ENCODE data around the gene BTNL8. TPM values are rescaled to one million over a fixed set of nuclear protein-coding genes. Genes with fewer than 3 reads are reported as not detected.
A peak's percentile ranks its signal among the peaks of the same experiment; 100 is the strongest.

The BTNL8 gene
- total RNA-seq, 5 donors from 2014 or later (not counting 1 experiment from before 2014, with no cell fraction given), result not detected

DNA sequence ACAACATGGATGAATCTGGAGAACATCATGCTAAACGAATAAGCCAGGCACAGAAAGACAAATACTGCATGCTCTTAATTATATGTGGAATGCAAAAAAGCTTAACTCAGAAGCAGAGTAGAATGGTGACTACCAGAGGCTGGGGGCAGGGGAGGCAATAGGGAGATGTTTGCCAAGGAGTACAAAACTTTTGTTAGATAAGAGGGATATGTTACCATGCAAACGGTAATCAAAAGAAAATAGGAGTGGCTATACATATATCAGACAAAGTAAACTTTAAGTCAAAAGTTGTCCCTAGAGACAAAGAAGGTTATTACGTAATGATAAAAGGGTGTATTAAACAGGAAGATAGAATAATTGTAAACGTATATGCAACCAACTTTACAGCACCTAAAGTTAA lies 71.9 kb downstream of the BTNL8 start:
- H3K4me3 ChIP-seq (ENCODE audit: control insufficient read depth in 1 of 2, extremely low read depth in 1 of 2, low read length in 1 of 2), result no peak overlapping the region
- H3K4me3 Mint-ChIP-seq, result no peak overlapping the region
- H3K36me3 Mint-ChIP-seq, result no peaks in the 10 kb centered on the region
- no peak for ATAC-seq (replicated peaks in 1 of 4)
- DNase-seq, result no peak
- no peaks in the 10 kb centered on the region for H3K36me3 ChIP-seq (ENCODE audit: control insufficient read depth in 2 of 2, extremely low read depth in 1 of 2, insufficient read depth in 1 of 2, low read length in 1 of 2)
- H3K27ac ChIP-seq (ENCODE audit: low read length), result no peak overlapping the region
- 88% methylated on average over 1 of the region's 4 CpGs for WGBS (ENCODE audit: insufficient coverage)
- CTCF ChIA-PET, result no interaction called here
- peaks cover 0 to 6% of the 10 kb centered on the region in 2 experiments for H3K27me3 ChIP-seq (replicated peaks in 1 of 2; ENCODE audit: control insufficient read depth in 2 of 2, extremely low read depth in 1 of 2, insufficient read depth in 2 of 2, low read length in 1 of 2)
- H3K9me3 ChIP-seq, result no peaks in the 10 kb centered on the region
- H3K4me1 Mint-ChIP-seq, result peaks cover 0 to 9% (median 4%) of the 10 kb centered on the region in 3 donors
- H3K27me3 Mint-ChIP-seq, result peaks cover 0 to 8% of the 10 kb centered on the region in 2 donors
- H3K4me1 ChIP-seq (ENCODE audit: control insufficient read depth in 1 of 2, extremely low read depth in 1 of 2, insufficient read depth in 2 of 2, low read length in 2 of 2), result no peaks in the 10 kb centered on the region
- no peak overlapping the region for H3K27ac Mint-ChIP-seq
- POLR2A ChIA-PET, result no interaction called here
- no peaks in the 10 kb centered on the region for H3K9me3 Mint-ChIP-seq

DNA sequence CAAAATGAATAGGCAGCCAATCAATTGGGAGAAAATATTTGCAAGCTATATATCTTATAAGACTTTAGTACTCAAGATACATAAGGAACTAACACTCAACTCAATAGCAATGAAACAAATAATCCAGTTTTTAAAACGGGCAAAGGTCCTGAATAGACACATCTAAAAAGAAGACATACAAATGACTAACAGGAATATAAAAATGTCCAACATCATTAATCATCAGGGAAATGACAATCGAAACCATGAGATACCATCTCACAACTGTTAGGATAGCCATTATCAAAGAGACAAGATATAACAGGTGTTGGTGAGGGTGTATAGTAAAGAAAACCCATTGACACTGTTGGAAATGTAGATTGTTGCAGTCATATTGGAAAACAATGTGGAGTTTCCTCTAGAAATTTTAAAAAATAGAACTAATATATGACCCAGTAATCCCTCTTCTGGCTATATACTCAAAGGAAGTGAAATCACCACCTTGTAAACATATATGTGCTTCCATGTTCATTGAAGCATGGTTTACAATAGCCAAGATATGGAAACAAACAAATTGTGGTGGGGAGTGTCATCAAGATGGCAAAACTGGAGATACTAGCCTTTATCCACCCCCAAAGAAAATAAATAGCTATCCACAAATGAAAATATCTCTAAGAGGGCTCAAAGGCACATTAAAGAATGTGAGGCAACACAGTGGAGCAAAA lies 75.8 kb downstream of the BTNL8 start:
- no peak overlapping the region for H3K4me3 Mint-ChIP-seq
- POLR2A ChIA-PET, result no interaction called here
- H3K27me3 ChIP-seq (replicated peaks in 1 of 2; ENCODE audit: control insufficient read depth in 2 of 2, extremely low read depth in 1 of 2, insufficient read depth in 2 of 2, low read length in 1 of 2), result peaks cover 0 to 4% of the 10 kb centered on the region in 2 experiments

DNA sequence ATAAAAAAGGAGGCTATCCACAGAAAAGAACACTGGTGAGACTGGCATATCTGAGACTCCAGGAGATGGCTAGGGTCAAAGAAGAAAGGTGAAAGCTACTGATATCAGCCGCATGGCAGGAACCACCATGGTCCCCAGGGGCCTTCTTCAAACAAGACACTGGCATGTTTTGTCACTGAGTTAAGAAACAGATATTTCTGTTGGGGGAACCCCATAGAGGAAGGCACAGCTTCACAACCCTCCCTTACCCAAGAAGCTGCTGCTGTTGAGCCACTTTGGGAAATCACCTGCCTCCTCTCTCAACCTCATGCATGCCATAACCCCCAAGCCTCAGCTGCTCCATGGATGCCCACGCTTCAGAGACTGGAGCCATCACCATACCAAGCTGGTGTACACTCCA lies 76.4 kb downstream of the BTNL8 start:
- Mint-ChIP-seq H3K27ac (no peak overlapping the region), H3K36me3 (no peaks in the 10 kb centered on the region), H3K4me3 (no peak overlapping the region), H3K27me3 (peaks cover 0 to 2% of the 10 kb centered on the region in 2 donors), H3K9me3 (no peaks in the 10 kb centered on the region), H3K4me1 (peaks cover 7 to 22% (median 13%) of the 10 kb centered on the region in 3 donors)
- no peaks in the 10 kb centered on the region for H3K4me1 ChIP-seq (ENCODE audit: control insufficient read depth in 1 of 2, extremely low read depth in 1 of 2, insufficient read depth in 2 of 2, low read length in 2 of 2)
- no peak overlapping the region for H3K27ac ChIP-seq (ENCODE audit: low read length)
- H3K9me3 ChIP-seq, result no peaks in the 10 kb centered on the region
- peak in 2 of 35 experiments; percentile 4 for DNase-seq
- ATAC-seq (replicated peaks in 1 of 4), result peak in 2 of 4 experiments; percentile 19 to 28
- 70% methylated on average over 2 of the region's 2 CpGs for WGBS (ENCODE audit: insufficient coverage)
- ChIA-PET POLR2A (interaction anchor here in 1 of 2 donors (0.6 kb wide), 1 partner anchor 964 kb away, joined by 3 read pairs; no protein-coding TSS in a partner anchor), CTCF (no interaction called here)
- no peak overlapping the region for H3K4me3 ChIP-seq (ENCODE audit: control insufficient read depth in 1 of 2, extremely low read depth in 1 of 2, low read length in 1 of 2)
- H3K36me3 ChIP-seq (ENCODE audit: control insufficient read depth in 2 of 2, extremely low read depth in 1 of 2, insufficient read depth in 1 of 2, low read length in 1 of 2), result no peaks in the 10 kb centered on the region
- H3K27me3 ChIP-seq (replicated peaks in 1 of 2; ENCODE audit: control insufficient read depth in 2 of 2, extremely low read depth in 1 of 2, insufficient read depth in 2 of 2, low read length in 1 of 2), result no peaks in the 10 kb centered on the region

More for the DNA sequence above, 75.8 kb downstream of the BTNL8 start:
- H3K27me3 Mint-ChIP-seq, result peaks cover 0 to 2% of the 10 kb centered on the region in 2 donors
- H3K9me3 Mint-ChIP-seq, result no peaks in the 10 kb centered on the region
- DNase-seq (no peak), ATAC-seq (replicated peaks in 1 of 4) (no peak)
- peaks cover 7 to 22% (median 13%) of the 10 kb centered on the region in 3 donors for H3K4me1 Mint-ChIP-seq
- no peak overlapping the region for H3K27ac Mint-ChIP-seq
- H3K27ac ChIP-seq (ENCODE audit: low read length), result no peak overlapping the region
- H3K4me1 ChIP-seq (ENCODE audit: control insufficient read depth in 1 of 2, extremely low read depth in 1 of 2, insufficient read depth in 2 of 2, low read length in 2 of 2), result no peaks in the 10 kb centered on the region
- CTCF ChIA-PET, result no interaction called here
- H3K36me3 Mint-ChIP-seq, result no peaks in the 10 kb centered on the region
- no CpG with 5 or more reads among the region's 2 CpGs for WGBS (ENCODE audit: insufficient coverage)
- H3K9me3 ChIP-seq, result no peaks in the 10 kb centered on the region
- H3K36me3 ChIP-seq (ENCODE audit: control insufficient read depth in 2 of 2, extremely low read depth in 1 of 2, insufficient read depth in 1 of 2, low read length in 1 of 2), result no peaks in the 10 kb centered on the region
- H3K4me3 ChIP-seq (ENCODE audit: control insufficient read depth in 1 of 2, extremely low read depth in 1 of 2, low read length in 1 of 2), result no peak overlapping the region

DNA sequence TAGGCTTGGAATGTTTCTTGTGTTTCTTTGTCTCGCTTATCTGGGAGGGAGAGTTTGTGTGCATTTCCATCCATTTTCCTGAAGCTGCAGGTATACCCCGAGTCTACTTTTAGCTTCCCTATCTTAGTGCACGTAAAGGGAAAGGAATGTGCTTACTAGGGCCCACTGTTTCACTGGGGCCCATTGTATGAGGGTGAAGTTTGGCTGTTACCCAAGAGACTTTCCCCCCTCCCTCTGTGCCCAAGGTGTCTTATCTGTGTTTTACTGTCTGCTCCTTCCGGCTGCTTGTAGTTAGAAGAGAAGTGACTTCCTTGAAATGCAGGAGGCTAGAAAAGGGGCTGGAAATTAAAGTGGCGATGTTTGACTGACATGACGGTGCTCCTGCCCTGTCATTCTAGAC lies 77.6 kb downstream of the BTNL8 start:
- H3K27ac ChIP-seq (ENCODE audit: low read length), result no peak overlapping the region
- Mint-ChIP-seq H3K27ac (peak overlapping the region; percentile 17 to 79), H3K4me3 (peak overlapping the region in 1 of 3 donors; percentile 3), H3K27me3 (peaks cover 0 to 10% of the 10 kb centered on the region in 2 donors), H3K9me3 (no peaks in the 10 kb centered on the region), H3K4me1 (peaks cover 7 to 22% (median 13%) of the 10 kb centered on the region in 3 donors), H3K36me3 (no peaks in the 10 kb centered on the region)
- ChIA-PET CTCF (no interaction called here), POLR2A (no interaction called here)
- ATAC-seq (replicated peaks in 1 of 4) (no peak), DNase-seq (peak in 6 of 35 experiments; percentile 8 to 25 (median 14))
- no peaks in the 10 kb centered on the region for H3K9me3 ChIP-seq
- no peak overlapping the region for H3K4me3 ChIP-seq (ENCODE audit: control insufficient read depth in 1 of 2, extremely low read depth in 1 of 2, low read length in 1 of 2)
- no peaks in the 10 kb centered on the region for H3K4me1 ChIP-seq (ENCODE audit: control insufficient read depth in 1 of 2, extremely low read depth in 1 of 2, insufficient read depth in 2 of 2, low read length in 2 of 2)
- H3K36me3 ChIP-seq (ENCODE audit: control insufficient read depth in 2 of 2, extremely low read depth in 1 of 2, insufficient read depth in 1 of 2, low read length in 1 of 2), result no peaks in the 10 kb centered on the region
- 46% methylated on average over 2 of the region's 6 CpGs for WGBS (ENCODE audit: insufficient coverage)
- peaks cover 0 to 4% of the 10 kb centered on the region in 2 experiments for H3K27me3 ChIP-seq (replicated peaks in 1 of 2; ENCODE audit: control insufficient read depth in 2 of 2, extremely low read depth in 1 of 2, insufficient read depth in 2 of 2, low read length in 1 of 2)

DNA sequence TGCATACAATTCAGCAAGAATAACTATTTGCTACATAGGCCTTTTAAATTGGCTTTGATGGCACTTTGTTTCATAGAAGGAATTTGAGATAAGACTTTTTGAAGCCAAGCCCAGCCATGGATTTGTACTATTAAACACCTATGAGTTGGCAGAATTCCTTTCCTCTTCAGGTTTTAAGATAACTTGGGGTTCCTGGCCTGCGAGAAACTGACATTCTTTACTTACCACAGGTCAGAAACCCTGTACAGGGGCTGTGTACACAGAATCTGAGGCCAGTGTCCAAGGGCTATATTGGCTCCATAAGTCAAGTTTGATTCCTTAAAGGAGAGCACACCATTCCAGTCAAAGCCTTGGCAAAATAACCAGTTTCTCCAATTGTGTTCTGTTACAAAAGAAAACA lies 78.9 kb downstream of the BTNL8 start:
- H3K4me1 ChIP-seq (ENCODE audit: control insufficient read depth in 1 of 2, extremely low read depth in 1 of 2, insufficient read depth in 2 of 2, low read length in 2 of 2), result no peaks in the 10 kb centered on the region
- peaks cover 7 to 22% (median 13%) of the 10 kb centered on the region in 3 donors for H3K4me1 Mint-ChIP-seq
- no peaks in the 10 kb centered on the region for H3K9me3 Mint-ChIP-seq
- no peaks in the 10 kb centered on the region for H3K9me3 ChIP-seq
- DNase-seq (no peak), ATAC-seq (replicated peaks in 1 of 4) (no peak)
- H3K36me3 ChIP-seq (ENCODE audit: control insufficient read depth in 2 of 2, extremely low read depth in 1 of 2, insufficient read depth in 1 of 2, low read length in 1 of 2), result no peaks in the 10 kb centered on the region
- H3K4me3 Mint-ChIP-seq, result no peak overlapping the region
- peaks cover 0 to 18% of the 10 kb centered on the region in 2 donors for H3K27me3 Mint-ChIP-seq
- H3K36me3 Mint-ChIP-seq, result no peaks in the 10 kb centered on the region
- ChIA-PET CTCF (no interaction called here), POLR2A (no interaction called here)
- no peak overlapping the region for H3K27ac ChIP-seq (ENCODE audit: low read length)
- no peak overlapping the region for H3K27ac Mint-ChIP-seq
- 100% methylated on average over 1 of the region's 1 CpG for WGBS (ENCODE audit: insufficient coverage)
- H3K27me3 ChIP-seq (replicated peaks in 1 of 2; ENCODE audit: control insufficient read depth in 2 of 2, extremely low read depth in 1 of 2, insufficient read depth in 2 of 2, low read length in 1 of 2), result peaks cover 0 to 11% of the 10 kb centered on the region in 2 experiments
- H3K4me3 ChIP-seq (ENCODE audit: control insufficient read depth in 1 of 2, extremely low read depth in 1 of 2, low read length in 1 of 2), result no peak overlapping the region

DNA sequence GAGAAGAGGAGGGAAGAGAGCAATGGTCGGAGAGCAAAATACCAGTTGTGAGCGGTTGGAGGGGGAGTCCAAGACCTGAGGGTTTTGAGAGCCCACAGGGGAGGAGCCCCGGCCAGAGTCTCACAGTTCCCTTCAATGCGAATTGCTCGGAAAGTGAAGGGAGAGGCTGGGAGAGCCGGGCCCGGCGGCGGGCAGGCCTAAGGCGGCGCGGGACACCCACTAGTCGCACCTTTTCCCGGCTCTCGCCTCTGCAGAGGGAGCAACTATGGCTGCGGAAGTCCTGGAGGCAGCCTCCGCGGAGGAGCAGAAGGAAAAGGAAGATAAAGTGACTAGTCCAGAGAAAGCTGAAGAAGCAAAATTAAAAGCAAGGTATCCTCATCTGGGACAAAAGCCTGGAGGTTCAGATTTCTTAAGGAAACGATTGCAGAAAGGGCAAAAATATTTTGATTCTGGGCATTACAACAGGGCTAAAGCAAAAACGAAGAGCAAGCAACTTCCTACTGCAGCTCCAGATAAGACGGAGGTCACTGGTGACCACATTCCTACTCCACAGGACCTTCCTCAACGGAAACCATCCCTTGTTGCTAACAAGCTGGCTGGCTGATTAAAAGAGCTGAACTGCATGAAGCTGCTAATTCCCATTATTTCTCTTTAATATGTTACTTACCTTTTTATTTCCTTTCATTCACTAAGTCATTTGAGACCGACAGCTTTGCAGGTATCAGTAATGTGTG lies 83.2 kb downstream of the BTNL8 start:
- Mint-ChIP-seq H3K27me3 (peaks cover 0 to 35% of the 10 kb centered on the region in 2 donors), H3K9me3 (no peaks in the 10 kb centered on the region), H3K4me1 (peaks cover 0 to 1% (median 0%) of the 10 kb centered on the region in 3 donors), H3K27ac (no peak overlapping the region), H3K36me3 (no peaks in the 10 kb centered on the region), H3K4me3 (no peak overlapping the region)
- Histone ChIP-seq H3K36me3 (ENCODE audit: control insufficient read depth in 2 of 2, extremely low read depth in 1 of 2, insufficient read depth in 1 of 2, low read length in 1 of 2) (no peaks in the 10 kb centered on the region), H3K4me3 (ENCODE audit: control insufficient read depth in 1 of 2, extremely low read depth in 1 of 2, low read length in 1 of 2) (no peak overlapping the region), H3K4me1 (ENCODE audit: control insufficient read depth in 1 of 2, extremely low read depth in 1 of 2, insufficient read depth in 2 of 2, low read length in 2 of 2) (no peaks in the 10 kb centered on the region), H3K27me3 (replicated peaks in 1 of 2; ENCODE audit: control insufficient read depth in 2 of 2, extremely low read depth in 1 of 2, insufficient read depth in 2 of 2, low read length in 1 of 2) (peaks cover 0 to 16% of the 10 kb centered on the region in 2 experiments), H3K27ac (ENCODE audit: low read length) (no peak overlapping the region), H3K9me3 (no peaks in the 10 kb centered on the region)
- WGBS (ENCODE audit: insufficient coverage), result 75% methylated on average over 20 of the region's 23 CpGs
- no peak for ATAC-seq (replicated peaks in 1 of 4)
- CTCF ChIA-PET, result no interaction called here
- no peak for DNase-seq
- POLR2A ChIA-PET, result no interaction called here

All from T-cell (primary cell).